ENCODE results near the gene CHDH. TPM values are rescaled to one million over a fixed set of nuclear protein-coding genes. Genes with fewer than 3 reads are reported as not detected.

CHDH gene
- total RNA-seq, 1 donor from 2014 or later = 3.2 TPM

DNA sequence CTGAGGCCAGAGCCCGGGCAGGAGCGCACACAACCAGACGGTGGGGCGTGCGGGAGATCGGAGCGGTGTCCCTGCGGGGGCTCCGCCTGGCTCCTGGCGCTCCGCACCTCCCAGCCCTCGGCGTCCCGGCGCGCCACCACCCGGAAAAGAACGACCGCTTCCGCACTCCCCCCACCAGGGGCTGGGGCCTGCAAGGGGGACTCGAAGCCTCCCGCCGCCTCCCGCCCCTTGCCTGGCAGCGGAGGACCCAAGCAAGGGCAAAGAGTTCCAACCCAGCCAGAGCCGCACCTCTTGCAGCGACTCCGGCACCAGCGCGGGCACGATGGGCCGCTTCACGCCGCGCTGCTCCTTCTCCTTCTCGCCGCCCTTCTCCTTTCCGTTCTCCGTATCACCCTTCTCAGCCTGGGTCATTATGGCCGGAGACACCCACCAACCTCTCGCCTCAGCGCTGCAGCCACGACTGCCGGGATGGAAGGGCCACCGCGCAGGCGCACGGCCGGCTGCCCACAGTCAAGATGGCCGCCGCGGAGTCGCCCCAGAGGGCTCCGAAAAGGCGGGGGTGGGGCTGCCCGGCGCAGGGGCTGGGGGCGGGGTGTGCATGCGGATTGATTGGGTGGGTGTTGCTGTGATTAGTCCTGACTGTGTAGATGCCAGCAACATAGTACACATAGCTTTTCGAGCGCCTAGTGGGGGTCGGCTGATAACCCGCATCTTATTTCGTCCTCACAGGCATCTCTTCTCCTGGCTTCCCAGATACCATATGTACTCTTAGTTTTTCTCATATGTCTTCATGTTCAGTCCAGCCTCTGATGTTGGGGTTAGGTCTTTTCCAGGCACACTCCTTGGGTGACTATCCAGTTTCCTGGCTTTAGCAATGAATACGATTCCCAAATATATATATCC lies 35.7 kb upstream of the CHDH start, which contains the start of gene ACTR8:
ACTR8 (minus strand) TSS at position 462 of the 903 bp plus-strand sequence; CDS start at position 411, 51 bp downstream.
- TF ChIP-seq, protein P1, sequence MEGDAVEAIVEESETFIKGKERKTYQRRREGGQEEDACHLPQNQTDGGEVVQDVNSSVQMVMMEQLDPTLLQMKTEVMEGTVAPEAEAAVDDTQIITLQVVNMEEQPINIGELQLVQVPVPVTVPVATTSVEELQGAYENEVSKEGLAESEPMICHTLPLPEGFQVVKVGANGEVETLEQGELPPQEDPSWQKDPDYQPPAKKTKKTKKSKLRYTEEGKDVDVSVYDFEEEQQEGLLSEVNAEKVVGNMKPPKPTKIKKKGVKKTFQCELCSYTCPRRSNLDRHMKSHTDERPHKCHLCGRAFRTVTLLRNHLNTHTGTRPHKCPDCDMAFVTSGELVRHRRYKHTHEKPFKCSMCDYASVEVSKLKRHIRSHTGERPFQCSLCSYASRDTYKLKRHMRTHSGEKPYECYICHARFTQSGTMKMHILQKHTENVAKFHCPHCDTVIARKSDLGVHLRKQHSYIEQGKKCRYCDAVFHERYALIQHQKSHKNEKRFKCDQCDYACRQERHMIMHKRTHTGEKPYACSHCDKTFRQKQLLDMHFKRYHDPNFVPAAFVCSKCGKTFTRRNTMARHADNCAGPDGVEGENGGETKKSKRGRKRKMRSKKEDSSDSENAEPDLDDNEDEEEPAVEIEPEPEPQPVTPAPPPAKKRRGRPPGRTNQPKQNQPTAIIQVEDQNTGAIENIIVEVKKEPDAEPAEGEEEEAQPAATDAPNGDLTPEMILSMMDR (IDR thresholded peaks at IDR 0.05; ENCODE audit: unreplicated experiment) = no peak
- Mint-ChIP-seq H3K4me3 (peak within 1 kb of the TSS; percentile 98), H3K9me3 (no peaks in the 10 kb centered on the region), H3K36me3 (peaks cover 28% of the 10 kb centered on the region), H3K27ac (peak within 1 kb of the TSS; percentile 97), H3K27me3 (ENCODE audit: low read depth) (no peaks in the 10 kb centered on the region), H3K4me1 (peaks cover 17% of the 10 kb centered on the region)
- DNase-seq (ENCODE audit: low spot score in 2 of 2, unreplicated experiment in 2 of 2) = peak; percentile 75 to 88

DNA sequence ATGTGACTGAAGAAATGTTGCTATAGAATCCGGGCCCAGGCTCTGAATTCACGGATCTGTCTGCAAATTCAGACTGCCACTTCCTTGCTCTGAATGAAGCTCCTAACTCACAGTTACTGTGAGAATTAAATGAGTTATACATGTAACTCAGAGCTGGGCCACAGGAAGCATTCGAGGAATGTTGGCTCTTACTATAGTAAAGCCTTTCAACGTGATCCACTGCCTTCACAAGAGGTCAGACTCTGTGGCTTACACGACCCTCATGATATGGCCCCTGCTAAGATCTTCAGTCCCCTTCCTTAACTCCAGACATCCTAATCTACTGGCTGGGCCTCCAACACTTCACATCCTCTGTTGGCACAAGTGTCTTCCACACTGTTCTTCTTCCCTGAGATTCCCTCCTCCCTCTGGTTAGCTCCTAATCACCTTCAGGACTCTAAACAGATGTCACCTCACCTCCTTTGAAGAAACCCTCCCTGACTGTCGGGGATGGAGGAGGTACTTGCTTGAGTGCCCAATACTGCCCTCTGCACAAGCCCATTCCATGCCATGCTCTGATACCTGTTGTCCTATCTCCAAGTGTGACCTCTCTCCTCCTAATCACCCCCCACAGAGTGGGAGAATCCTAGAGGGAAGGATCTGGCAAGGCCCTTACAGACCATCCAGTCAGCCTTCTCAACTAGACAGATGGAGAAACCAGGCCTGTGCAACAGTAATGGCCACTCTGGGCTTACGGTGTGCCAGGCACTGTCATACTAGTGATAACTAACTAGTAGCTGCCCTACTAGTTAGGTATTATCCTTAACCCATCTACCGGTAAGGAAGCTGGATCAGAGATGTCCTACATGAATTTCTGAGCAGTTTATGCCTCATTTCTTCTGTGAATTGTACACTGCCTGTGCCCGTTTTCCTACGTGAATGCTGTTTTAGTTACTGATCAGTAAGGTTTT lies 34.5 kb upstream of the CHDH start:
- TF ChIP-seq, protein P1 (IDR thresholded peaks at IDR 0.05; ENCODE audit: unreplicated experiment) = no peak
- no peak for DNase-seq (ENCODE audit: low spot score in 2 of 2, unreplicated experiment in 2 of 2)
- Mint-ChIP-seq H3K9me3 (no peaks in the 10 kb centered on the region), H3K4me3 (peak overlapping the region; percentile 98), H3K4me1 (peaks cover 17% of the 10 kb centered on the region), H3K27me3 (ENCODE audit: low read depth) (no peaks in the 10 kb centered on the region), H3K27ac (peak overlapping the region; percentile 97), H3K36me3 (peaks cover 35% of the 10 kb centered on the region)

DNA sequence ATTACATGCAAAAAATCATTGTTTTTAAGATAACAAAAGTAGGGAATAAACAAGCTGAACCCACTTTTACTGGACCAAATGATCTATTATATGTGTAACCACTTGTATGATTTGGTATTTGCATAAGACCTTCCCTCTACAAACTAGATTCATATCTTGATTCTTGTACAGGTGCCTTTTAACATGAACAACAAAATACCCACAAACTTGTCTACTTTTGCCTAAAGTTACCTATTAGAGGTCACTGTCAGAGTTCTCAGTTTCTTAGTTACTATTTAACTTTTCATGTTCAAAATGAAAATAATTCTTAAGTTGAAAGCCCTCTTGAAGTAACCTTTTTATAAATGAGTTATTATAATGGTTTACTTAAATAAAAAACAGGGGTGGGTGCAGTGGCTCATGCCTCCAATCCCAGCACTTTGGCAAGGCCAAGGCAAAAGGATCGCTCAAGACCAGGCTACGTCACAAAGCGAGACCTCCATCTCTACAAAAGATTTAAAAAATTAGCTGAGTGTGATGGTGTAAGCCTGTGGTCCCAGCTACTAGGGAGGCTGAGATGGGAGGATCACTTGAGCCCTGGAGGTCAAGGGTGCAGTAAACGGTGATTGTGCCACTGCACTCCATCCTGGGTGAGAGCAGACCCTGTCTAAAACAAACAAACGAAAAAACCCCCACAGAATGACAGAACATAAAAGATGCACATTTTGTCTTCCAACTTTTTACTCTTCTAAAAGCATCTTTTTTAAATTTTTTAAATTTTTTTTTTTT lies 19.7 kb upstream of the CHDH start:
- no peak overlapping the region for H3K27ac Mint-ChIP-seq
- no peaks in the 10 kb centered on the region for H3K9me3 Mint-ChIP-seq
- no peaks in the 10 kb centered on the region for H3K27me3 Mint-ChIP-seq (ENCODE audit: low read depth)
- H3K4me1 Mint-ChIP-seq = no peaks in the 10 kb centered on the region
- no peak overlapping the region for H3K4me3 Mint-ChIP-seq
- TF ChIP-seq, protein P1 (IDR thresholded peaks at IDR 0.05; ENCODE audit: unreplicated experiment) = no peak
- H3K36me3 Mint-ChIP-seq = peaks cover 50% of the 10 kb centered on the region
- DNase-seq (ENCODE audit: low spot score in 2 of 2, unreplicated experiment in 2 of 2) = no peak

DNA sequence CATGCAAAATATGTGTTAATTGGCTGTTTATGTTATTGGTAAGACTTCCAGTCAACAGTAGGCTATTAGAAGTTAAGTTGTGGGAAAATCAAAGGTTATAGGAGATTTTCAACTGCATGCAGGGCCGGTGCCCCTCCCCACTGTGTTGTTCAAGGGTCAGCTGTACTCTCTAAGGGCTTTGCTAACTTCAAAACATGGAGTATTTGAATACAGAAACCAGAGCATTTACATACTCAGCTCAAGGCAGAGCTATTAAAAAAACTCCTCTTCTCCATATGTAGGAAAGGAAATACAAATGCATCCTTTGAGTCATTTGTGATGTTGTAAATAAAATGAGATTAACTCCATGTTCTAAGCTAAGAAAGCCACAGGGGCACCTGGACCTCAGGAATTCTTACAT lies 16.9 kb upstream of the CHDH start:
- Mint-ChIP-seq H3K27ac (no peak overlapping the region), H3K4me3 (no peak overlapping the region), H3K9me3 (no peaks in the 10 kb centered on the region), H3K27me3 (ENCODE audit: low read depth) (no peaks in the 10 kb centered on the region), H3K4me1 (no peaks in the 10 kb centered on the region), H3K36me3 (peaks cover 41% of the 10 kb centered on the region)
- TF ChIP-seq, protein P1 (IDR thresholded peaks at IDR 0.05; ENCODE audit: unreplicated experiment) = no peak
- no peak for DNase-seq (ENCODE audit: low spot score in 2 of 2, unreplicated experiment in 2 of 2)

DNA sequence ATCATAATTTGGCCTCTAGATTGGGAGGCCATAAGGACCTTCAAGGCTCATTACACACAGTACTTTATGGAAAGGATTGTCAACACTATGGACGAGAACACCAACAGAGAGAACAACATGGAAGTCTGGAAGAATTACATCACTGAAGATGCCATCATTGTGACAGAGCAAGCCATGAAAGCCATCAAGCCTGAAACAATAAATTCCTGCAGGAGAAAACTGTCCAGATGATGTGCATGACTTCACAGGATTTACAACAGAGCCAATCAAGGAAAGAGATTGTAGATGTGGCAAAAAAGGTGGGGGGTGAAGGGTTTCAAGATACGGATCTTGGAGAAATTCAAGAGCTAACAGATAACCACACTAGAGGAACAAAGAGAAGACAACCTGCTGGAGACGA lies 16.0 kb upstream of the CHDH start:
- Mint-ChIP-seq H3K4me1 (no peaks in the 10 kb centered on the region), H3K36me3 (peaks cover 40% of the 10 kb centered on the region), H3K9me3 (no peaks in the 10 kb centered on the region), H3K4me3 (no peak overlapping the region), H3K27ac (no peak overlapping the region), H3K27me3 (ENCODE audit: low read depth) (no peaks in the 10 kb centered on the region)
- TF ChIP-seq, protein P1 (IDR thresholded peaks at IDR 0.05; ENCODE audit: unreplicated experiment) = no peak
- DNase-seq (ENCODE audit: low spot score in 2 of 2, unreplicated experiment in 2 of 2) = no peak
